ENCODE measurements around the gene NTMT2.

DNA sequence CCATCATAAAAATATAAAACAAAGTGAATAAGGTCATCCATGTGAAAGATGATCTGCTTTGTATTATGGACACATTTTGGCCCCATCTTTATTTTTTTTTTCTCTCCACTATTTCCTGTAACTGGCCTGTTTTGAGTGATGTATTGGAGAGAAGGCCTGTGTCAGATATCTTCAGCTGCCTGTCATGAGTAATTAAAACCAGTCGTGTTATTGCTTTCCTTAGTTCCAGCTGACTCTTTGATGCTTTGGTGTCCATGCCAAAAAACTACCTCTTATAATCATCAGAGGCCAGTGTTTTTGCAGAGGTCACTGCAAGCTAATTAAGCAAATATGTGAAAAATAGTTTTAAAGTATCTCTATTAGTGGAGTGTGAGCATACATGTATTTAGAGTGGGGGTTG lies 29.7 kb downstream of the NTMT2 start:
- TF ChIP-seq POLR2A (IDR thresholded peaks at IDR 0.05; ENCODE audit: low read depth, low read length): no peak
- no peak for TF ChIP-seq POLR2AphosphoS5 (IDR thresholded peaks at IDR 0.05; ENCODE audit: low read depth, low read length)
- no peak for TF ChIP-seq TAF1 (IDR thresholded peaks at IDR 0.05; ENCODE audit: low read depth, low read length)
